ENCODE results near the gene OLFML2B. TPM values are rescaled to one million over a fixed set of nuclear protein-coding genes. Genes with fewer than 3 reads are reported as not detected.

The OLFML2B gene
- total RNA-seq (not detected), total RNA-seq (0 to 2.0 (median 0) reads per million in 29 experiments)
- not detected for total RNA-seq (2013)

DNA sequence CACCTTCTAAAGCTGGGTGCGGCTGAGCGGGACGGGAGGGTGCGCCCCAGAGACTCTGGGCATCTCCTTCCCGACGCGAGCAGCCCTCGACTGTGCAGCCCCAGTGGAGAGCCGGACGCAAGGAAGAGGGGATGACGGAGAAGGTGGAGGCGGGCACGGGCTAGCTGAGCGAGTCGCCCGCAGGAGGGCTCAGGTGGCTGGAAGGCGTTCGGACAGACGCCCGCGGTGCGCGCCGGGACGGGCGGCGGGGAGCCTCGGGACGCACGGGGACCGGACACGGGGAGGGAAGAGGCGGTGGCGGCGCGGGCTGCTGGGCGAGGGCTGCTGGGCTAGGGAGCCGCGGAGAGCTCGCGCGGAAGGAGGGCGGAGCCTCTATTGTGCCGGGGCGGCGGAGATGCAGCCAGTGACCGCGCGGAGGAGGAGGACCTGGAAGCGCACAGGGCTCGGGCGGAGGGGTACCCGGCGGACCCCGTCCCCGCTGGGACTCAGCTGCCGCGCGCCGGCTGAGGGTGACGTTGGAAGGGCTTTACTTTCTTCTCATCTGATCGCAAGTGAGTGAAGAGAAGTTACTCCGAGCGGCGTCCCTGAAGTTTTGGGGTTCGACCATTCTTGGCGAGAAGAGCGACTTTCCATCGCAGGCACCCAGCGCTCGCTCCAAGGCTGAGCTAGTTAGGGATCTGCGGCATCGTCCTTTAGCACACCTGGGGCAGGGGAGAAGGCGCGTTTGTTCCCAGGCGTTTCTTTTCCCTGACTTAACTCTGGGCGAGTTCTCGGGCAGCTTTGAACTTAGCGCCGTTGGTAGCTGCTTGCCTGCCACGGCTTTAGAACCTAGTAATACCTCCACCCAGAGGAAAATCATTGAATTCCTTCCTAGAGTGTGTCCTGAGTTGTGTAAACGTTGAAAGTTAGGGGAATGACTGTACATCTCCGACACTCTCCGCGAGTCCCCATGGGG lies at the start of gene OLFML2B:
TSS of gene OLFML2B (minus strand) at position 323 of the 955 bp plus-strand sequence. CDS start 439 bp downstream, outside the sequence.
- peak; percentile 88 to 91 (median 90) for ATAC-seq (replicated peaks in 1 of 4)

DNA sequence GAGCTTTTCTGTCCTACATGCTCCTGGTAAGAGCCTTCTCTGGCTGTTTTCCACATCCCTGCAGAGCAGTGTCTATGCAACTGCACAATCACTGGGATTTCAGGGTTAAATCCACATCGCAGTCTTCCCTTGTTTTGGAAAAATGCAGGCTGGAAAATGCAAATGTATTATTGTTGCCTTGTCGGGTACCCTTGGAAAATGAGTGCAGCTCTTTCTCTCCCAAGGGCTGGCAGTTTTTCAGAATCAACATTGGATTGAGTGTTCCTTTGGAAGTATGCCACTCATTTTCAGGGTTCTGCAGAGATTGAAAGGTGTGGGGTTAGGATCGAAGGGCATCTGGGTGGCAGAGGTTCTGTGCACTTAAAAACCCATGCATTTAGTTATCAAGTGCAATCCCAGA lies 49.1 kb upstream of the OLFML2B start:
- no peaks in the 10 kb centered on the region for H3K9me3 Mint-ChIP-seq
- 77% methylated on average over 1 of the region's 3 CpGs for WGBS (ENCODE audit: insufficient coverage)
- POLR2A ChIA-PET = no interaction called here

More for the DNA sequence above, at the start of gene OLFML2B:
- Histone ChIP-seq H3K27ac (ENCODE audit: low read length) (no peak within 1 kb of the TSS), H3K4me3 (ENCODE audit: control insufficient read depth in 1 of 2, extremely low read depth in 1 of 2, low read length in 1 of 2) (peak within 1 kb of the TSS; percentile 59 to 82), H3K36me3 (ENCODE audit: control insufficient read depth in 2 of 2, extremely low read depth in 1 of 2, insufficient read depth in 1 of 2, low read length in 1 of 2) (no peaks in the 10 kb centered on the region), H3K9me3 (no peaks in the 10 kb centered on the region), H3K27me3 (replicated peaks in 1 of 2; ENCODE audit: control insufficient read depth in 2 of 2, extremely low read depth in 1 of 2, insufficient read depth in 2 of 2, low read length in 1 of 2) (peaks cover 0 to 22% of the 10 kb centered on the region in 2 experiments), H3K4me1 (ENCODE audit: control insufficient read depth in 1 of 2, extremely low read depth in 1 of 2, insufficient read depth in 2 of 2, low read length in 2 of 2) (peaks cover 2 to 11% of the 10 kb centered on the region in 2 experiments)
- Mint-ChIP-seq H3K4me1 (peaks cover 13 to 17% (median 16%) of the 10 kb centered on the region in 3 donors), H3K36me3 (no peaks in the 10 kb centered on the region), H3K4me3 (peak within 1 kb of the TSS; percentile 82 to 96 (median 85)), H3K27me3 (peaks cover 26 to 50% of the 10 kb centered on the region in 2 donors), H3K9me3 (no peaks in the 10 kb centered on the region), H3K27ac (no peak within 1 kb of the TSS)
- 1% methylated on average over 76 of the region's 85 CpGs for WGBS (ENCODE audit: insufficient coverage)
- CTCF ChIA-PET = interaction anchor here (0.6 to 1.3 kb wide), 7 partner anchors 9 to 231 kb away, joined by 3 to 8 read pairs (median 4); no protein-coding TSS in a partner anchor
- POLR2A ChIA-PET = no interaction called here
- DNase-seq = peak in 31 of 35 experiments; percentile 8 to 54 (median 23)

DNA sequence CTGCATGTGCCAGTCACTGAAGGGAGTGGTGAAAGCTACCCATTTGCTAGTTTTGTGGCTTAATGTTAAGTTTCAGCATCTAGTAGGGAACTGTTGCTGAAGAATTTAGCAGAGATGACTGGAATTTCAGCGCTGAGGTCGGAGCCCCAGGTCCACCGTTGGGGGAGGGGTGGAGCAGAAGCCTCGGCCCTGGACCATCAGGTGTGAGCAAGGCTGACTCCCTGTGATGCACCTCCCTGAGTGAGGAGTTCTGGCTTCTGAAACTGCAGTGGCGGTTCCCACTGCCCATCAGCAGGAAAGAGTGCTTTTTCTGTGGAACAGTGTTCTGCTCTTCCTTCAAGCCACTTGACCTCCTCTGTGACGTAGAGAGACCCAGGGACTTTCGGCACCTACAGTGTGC lies 47.2 kb upstream of the OLFML2B start:
- Mint-ChIP-seq H3K27me3 (peaks cover 44 to 65% of the 10 kb centered on the region in 2 donors), H3K4me3 (peak overlapping the region; percentile 77 to 81 (median 78)), H3K36me3 (no peaks in the 10 kb centered on the region), H3K4me1 (peaks cover 4 to 12% (median 6%) of the 10 kb centered on the region in 3 donors), H3K9me3 (no peaks in the 10 kb centered on the region), H3K27ac (no peak overlapping the region)
- ChIA-PET CTCF (interaction anchor here in 1 of 2 donors (0.7 kb wide), 1 partner anchor 10 kb away, joined by 3 read pairs; no protein-coding TSS in a partner anchor), POLR2A (interaction anchor here in 1 of 2 donors (0.5 kb wide), 1 partner anchor 496 kb away, joined by 5 read pairs; no protein-coding TSS in a partner anchor)
- H3K4me1 ChIP-seq (ENCODE audit: control insufficient read depth in 1 of 2, extremely low read depth in 1 of 2, insufficient read depth in 2 of 2, low read length in 2 of 2) = peaks cover 4 to 10% of the 10 kb centered on the region in 2 experiments
- H3K9me3 ChIP-seq = no peaks in the 10 kb centered on the region
- H3K27ac ChIP-seq (ENCODE audit: low read length) = no peak overlapping the region
- H3K4me3 ChIP-seq (ENCODE audit: control insufficient read depth in 1 of 2, extremely low read depth in 1 of 2, low read length in 1 of 2) = no peak overlapping the region
- H3K27me3 ChIP-seq (replicated peaks in 1 of 2; ENCODE audit: control insufficient read depth in 2 of 2, extremely low read depth in 1 of 2, insufficient read depth in 2 of 2, low read length in 1 of 2) = peaks cover 2 to 28% of the 10 kb centered on the region in 2 experiments
- DNase-seq (peak in 1 of 35 experiments; percentile 8), ATAC-seq (replicated peaks in 1 of 4) (no peak)
- 34% methylated on average over 5 of the region's 7 CpGs for WGBS (ENCODE audit: insufficient coverage)
- H3K36me3 ChIP-seq (ENCODE audit: control insufficient read depth in 2 of 2, extremely low read depth in 1 of 2, insufficient read depth in 1 of 2, low read length in 1 of 2) = no peaks in the 10 kb centered on the region

More for the DNA sequence above, 49.1 kb upstream of the OLFML2B start:
- H3K27ac Mint-ChIP-seq = no peak overlapping the region
- no peak overlapping the region for H3K4me3 ChIP-seq (ENCODE audit: control insufficient read depth in 1 of 2, extremely low read depth in 1 of 2, low read length in 1 of 2)
- CTCF ChIA-PET = interaction anchor here in 1 of 2 donors (1.2 kb wide), 1 partner anchor 17 kb away, joined by 4 read pairs; no protein-coding TSS in a partner anchor
- no peak overlapping the region for H3K27ac ChIP-seq (ENCODE audit: low read length)
- peaks cover 2 to 28% of the 10 kb centered on the region in 2 experiments for H3K27me3 ChIP-seq (replicated peaks in 1 of 2; ENCODE audit: control insufficient read depth in 2 of 2, extremely low read depth in 1 of 2, insufficient read depth in 2 of 2, low read length in 1 of 2)
- ATAC-seq (replicated peaks in 1 of 4) (no peak), DNase-seq (no peak)
- H3K4me1 Mint-ChIP-seq = peaks cover 4 to 12% (median 6%) of the 10 kb centered on the region in 3 donors
- H3K9me3 ChIP-seq = no peaks in the 10 kb centered on the region
- no peak overlapping the region for H3K4me3 Mint-ChIP-seq
- no peaks in the 10 kb centered on the region for H3K36me3 ChIP-seq (ENCODE audit: control insufficient read depth in 2 of 2, extremely low read depth in 1 of 2, insufficient read depth in 1 of 2, low read length in 1 of 2)
- H3K36me3 Mint-ChIP-seq = no peaks in the 10 kb centered on the region
- H3K27me3 Mint-ChIP-seq = peaks cover 50 to 65% of the 10 kb centered on the region in 2 donors
- peaks cover 4 to 10% of the 10 kb centered on the region in 2 experiments for H3K4me1 ChIP-seq (ENCODE audit: control insufficient read depth in 1 of 2, extremely low read depth in 1 of 2, insufficient read depth in 2 of 2, low read length in 2 of 2)

DNA sequence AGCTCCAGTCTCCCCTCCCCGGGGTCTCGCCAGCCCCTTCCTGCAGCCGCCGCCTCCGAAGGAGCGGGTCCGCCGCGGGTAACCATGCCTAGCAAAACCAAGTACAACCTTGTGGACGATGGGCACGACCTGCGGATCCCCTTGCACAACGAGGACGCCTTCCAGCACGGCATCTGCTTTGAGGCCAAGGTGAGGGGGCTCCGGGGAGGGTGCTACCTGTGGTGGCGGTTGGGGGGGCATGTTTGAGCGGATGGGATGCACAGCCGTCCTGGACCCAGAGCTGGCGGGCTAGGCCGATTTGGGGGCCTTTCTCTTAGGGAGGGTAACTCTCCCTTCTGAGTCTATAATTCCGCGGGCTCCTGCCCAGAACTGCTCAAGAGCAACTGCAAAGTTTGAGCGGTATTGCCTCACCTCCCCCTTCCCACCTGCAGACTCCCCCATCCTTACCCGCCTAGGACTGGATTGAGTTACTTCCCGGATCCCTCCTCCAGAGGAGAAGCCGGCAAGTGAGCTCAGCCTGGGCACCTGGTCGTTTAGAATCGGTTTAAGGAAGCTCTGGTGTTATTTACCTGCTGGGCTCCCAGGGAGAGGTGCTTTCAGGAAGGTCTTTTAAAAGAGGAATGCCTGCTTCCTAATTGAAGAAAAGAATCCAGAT lies 46.6 kb upstream of the OLFML2B start:
- Histone ChIP-seq H3K4me3 (ENCODE audit: control insufficient read depth in 1 of 2, extremely low read depth in 1 of 2, low read length in 1 of 2) (peak overlapping the region; percentile 26 to 80), H3K9me3 (no peaks in the 10 kb centered on the region), H3K4me1 (ENCODE audit: control insufficient read depth in 1 of 2, extremely low read depth in 1 of 2, insufficient read depth in 2 of 2, low read length in 2 of 2) (peaks cover 4 to 10% of the 10 kb centered on the region in 2 experiments), H3K27ac (ENCODE audit: low read length) (no peak overlapping the region), H3K36me3 (ENCODE audit: control insufficient read depth in 2 of 2, extremely low read depth in 1 of 2, insufficient read depth in 1 of 2, low read length in 1 of 2) (no peaks in the 10 kb centered on the region), H3K27me3 (replicated peaks in 1 of 2; ENCODE audit: control insufficient read depth in 2 of 2, extremely low read depth in 1 of 2, insufficient read depth in 2 of 2, low read length in 1 of 2) (peaks cover 2 to 31% of the 10 kb centered on the region in 2 experiments)
- Mint-ChIP-seq H3K9me3 (no peaks in the 10 kb centered on the region), H3K4me1 (peaks cover 4 to 12% (median 6%) of the 10 kb centered on the region in 3 donors), H3K27me3 (peaks cover 43 to 69% of the 10 kb centered on the region in 2 donors), H3K36me3 (no peaks in the 10 kb centered on the region), H3K4me3 (peak overlapping the region; percentile 77 to 81 (median 78)), H3K27ac (no peak overlapping the region)
- DNase-seq (peak in 12 of 35 experiments; percentile 3 to 20 (median 6)), ATAC-seq (replicated peaks in 1 of 4) (peak in 2 of 4 experiments; percentile 9 to 18)
- POLR2A ChIA-PET = interaction anchor here in 1 of 2 donors (0.5 kb wide), 1 partner anchor 497 kb away, joined by 5 read pairs; no protein-coding TSS in a partner anchor
- CTCF ChIA-PET = interaction anchor here in 1 of 2 donors (0.7 kb wide), 1 partner anchor 9 kb away, joined by 3 read pairs; no protein-coding TSS in a partner anchor
- 0% methylated on average over 4 of the region's 29 CpGs for WGBS (ENCODE audit: insufficient coverage)

DNA sequence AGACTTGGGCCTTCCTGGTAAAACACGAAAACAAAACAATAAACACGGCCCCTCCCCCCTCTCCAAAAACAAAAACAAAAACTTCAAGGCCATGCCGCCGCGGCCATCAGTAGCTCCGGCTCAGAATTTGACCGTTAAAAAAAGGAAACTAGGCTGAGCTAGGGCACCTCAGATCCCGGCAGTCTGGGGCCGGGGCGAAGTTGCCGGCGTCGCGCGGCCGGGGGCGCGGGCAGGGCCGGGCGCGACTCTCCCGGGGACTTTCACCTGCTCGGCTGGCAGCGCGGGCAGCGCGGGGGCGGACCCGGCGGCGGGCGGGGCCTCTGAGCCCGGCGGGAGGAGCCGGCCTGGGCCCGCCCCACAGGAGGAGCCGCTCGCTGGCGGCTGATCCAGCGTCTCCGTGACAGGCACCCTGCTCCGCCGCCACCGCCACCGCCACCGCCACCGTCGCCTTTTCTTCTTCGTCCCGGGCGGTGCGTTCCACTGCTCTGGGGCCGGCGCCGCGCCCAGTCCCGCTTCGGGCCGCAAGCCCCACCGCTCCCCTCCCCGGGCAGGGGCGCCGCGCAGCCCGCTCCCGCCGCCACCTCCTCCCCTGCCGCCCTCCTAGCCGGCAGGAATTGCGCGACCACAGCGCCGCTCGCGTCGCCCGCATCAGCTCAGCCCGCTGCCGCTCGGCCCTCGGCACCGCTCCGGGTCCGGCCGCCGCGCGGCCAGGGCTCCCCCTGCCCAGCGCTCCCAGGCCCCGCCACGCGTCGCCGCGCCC lies 45.8 kb upstream of the OLFML2B start, which contains the start of gene NOS1AP:
TSS of gene NOS1AP (plus strand) at position 358 of the 760 bp plus-strand sequence. CDS start 487 bp downstream, outside the sequence.
- H3K36me3 ChIP-seq (ENCODE audit: control insufficient read depth in 2 of 2, extremely low read depth in 1 of 2, insufficient read depth in 1 of 2, low read length in 1 of 2) = no peaks in the 10 kb centered on the region
- ATAC-seq (replicated peaks in 1 of 4) (peak; percentile 99 to 100 (median 99)), DNase-seq (peak; percentile 44 to 84 (median 67))
- no peak within 1 kb of the TSS for H3K27ac ChIP-seq (ENCODE audit: low read length)
- ChIA-PET POLR2A (no interaction called here), CTCF (no interaction called here)
- peaks cover 2 to 32% of the 10 kb centered on the region in 2 experiments for H3K27me3 ChIP-seq (replicated peaks in 1 of 2; ENCODE audit: control insufficient read depth in 2 of 2, extremely low read depth in 1 of 2, insufficient read depth in 2 of 2, low read length in 1 of 2)
- whole genome bisulfite sequencing (ENCODE audit: insufficient coverage) = under 1% methylated on average over 93 of the region's 95 CpGs
- H3K4me1 ChIP-seq (ENCODE audit: control insufficient read depth in 1 of 2, extremely low read depth in 1 of 2, insufficient read depth in 2 of 2, low read length in 2 of 2) = peaks cover 4 to 10% of the 10 kb centered on the region in 2 experiments
- Mint-ChIP-seq H3K36me3 (no peaks in the 10 kb centered on the region), H3K4me1 (peaks cover 4 to 12% (median 6%) of the 10 kb centered on the region in 3 donors), H3K9me3 (no peaks in the 10 kb centered on the region), H3K27me3 (peaks cover 43 to 73% of the 10 kb centered on the region in 2 donors), H3K4me3 (peak within 1 kb of the TSS; percentile 77 to 81 (median 78)), H3K27ac (no peak within 1 kb of the TSS)
- peak within 1 kb of the TSS; percentile 31 to 80 for H3K4me3 ChIP-seq (ENCODE audit: control insufficient read depth in 1 of 2, extremely low read depth in 1 of 2, low read length in 1 of 2)
- no peaks in the 10 kb centered on the region for H3K9me3 ChIP-seq
